Cardiac septum (tissue), 1 donor: Measurements from ENCODE around the gene DENND5B. TPM values are rescaled to one million over a fixed set of nuclear protein-coding genes. Genes with fewer than 3 reads are reported as not detected.
"Not testable (repeated sequence)": the region's sequence is repeated elsewhere in the genome, so short reads cannot be mapped to it uniquely, and the experiment has no call there.

ENCODE experiments used
- DNase-seq: peaks from one replicate; pipeline ENCODE4 v3.0.0-alpha.2; 2020; ENCODE audit warnings: low spot score
- intact Hi-C: fragments of 100-400 bp; cut with DNase I; formaldehyde crosslinking; loops from one replicate; pipeline ENCODE4 v1.14.0; 2022
- total RNA-seq: library from RNA; stranded (reverse); fragmentation: NEBNext Ultra II Directional; extraction: Animal tissue kit (Norgen Biotek cat#: 25700); gene quantifications from one replicate; pipeline ENCODE4 v1.2.1, GENCODE V29; 2021
- donor health status: DM: no; HTN: no; CAD: no.

Gene DENND5B
- total RNA-seq, 1 donor from 2014 or later: 42.3 TPM

DNA sequence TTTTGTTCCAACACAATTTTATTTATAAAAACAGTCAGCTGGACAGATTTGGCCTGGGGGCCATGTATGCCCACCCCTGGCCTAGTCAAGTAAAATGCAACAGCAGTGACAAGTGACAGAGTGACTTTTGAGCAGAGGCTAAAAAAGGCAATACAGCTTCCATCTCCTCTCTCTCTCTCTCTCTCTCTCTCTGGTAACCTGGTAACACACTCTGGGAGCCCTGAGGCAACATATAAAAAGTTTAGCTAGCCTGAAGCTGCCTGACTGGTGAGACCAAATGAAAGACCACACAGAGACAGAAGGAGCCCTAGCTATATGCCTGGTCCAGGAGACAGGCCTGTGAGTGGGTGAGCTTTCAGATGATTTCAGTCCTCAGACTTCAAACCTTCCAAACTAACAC is 105.4 kb downstream of the DENND5B start:
- intact Hi-C loops: no loop called here
- no peak for DNase-seq

DNA sequence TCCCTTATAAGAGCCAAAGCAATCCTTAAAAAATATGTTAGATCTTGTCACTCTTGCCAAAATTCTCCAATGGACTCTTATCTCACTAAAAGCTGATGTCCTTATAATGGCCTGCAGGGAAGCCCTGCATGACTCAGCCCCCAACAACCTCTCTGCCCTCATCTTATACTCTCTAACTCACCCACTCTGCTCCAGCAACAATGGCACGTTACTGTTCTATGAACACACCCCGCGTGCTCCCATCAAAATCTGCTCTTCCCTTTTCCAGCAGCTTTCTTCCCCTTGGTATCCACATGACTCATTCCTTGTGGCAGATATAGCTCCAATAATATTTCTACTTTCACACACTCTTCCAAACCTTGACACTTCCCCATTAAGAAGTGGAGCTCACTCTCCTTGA is 108.1 kb downstream of the DENND5B start:
- intact Hi-C loops: no loop called here

DNA sequence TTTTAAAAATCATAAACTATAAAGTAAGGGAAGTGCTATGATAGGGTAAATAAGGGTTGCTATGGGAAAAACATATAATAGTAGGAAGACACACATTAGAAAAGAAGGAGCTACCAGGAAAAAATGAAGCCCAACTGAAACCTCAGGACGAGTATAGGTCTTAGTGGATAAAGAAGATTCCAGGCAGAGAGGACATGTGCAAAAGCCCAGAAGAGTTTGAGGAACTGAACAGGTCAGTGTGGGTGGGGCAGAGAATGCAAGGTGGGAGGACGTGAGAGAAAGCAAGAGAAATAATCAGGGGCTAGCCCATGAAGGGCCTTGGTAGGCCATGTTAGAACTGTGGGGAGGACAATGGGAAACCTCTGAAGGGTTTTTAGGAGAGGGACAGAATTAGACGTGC is 109.5 kb downstream of the DENND5B start:
- DNase-seq: no peak
- intact Hi-C loops: no loop called here

More for the DNA sequence above, 108.1 kb downstream of the DENND5B start:
- DNase-seq: no peak

DNA sequence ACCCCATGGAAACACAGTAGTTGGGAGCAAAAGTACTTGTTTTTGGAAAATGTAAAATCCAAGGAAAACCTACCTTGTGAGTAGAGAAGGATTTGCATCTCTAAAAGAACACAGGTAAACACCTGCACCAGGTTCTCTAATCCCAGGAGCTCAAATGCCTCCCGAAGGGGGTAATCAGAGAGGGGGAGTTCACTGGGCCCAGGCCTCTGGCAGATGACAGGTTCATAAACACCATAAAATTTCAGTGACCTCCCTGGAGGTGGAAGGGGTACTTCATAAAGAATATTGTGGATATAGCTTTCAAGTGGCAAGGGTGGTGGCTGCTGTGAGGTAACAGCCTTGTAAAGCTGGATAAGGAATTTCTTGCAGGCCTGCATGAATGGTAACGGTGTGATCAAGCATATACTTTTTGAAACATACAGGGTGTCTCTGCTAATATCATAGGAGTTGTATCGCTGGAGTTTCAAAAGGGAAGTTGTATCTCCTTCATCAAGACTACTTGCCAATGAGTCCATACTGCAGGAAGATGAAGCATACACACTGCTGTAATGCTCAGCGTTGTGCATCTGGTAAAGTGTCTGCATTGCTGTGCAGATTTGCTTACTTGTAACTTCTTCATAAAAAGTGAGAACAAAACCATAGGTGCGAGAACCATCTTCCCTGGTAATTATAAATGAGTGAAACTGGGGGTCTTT is 111.3 kb downstream of the DENND5B start:
- intact Hi-C loops: no loop called here
- DNase-seq: no peak

DNA sequence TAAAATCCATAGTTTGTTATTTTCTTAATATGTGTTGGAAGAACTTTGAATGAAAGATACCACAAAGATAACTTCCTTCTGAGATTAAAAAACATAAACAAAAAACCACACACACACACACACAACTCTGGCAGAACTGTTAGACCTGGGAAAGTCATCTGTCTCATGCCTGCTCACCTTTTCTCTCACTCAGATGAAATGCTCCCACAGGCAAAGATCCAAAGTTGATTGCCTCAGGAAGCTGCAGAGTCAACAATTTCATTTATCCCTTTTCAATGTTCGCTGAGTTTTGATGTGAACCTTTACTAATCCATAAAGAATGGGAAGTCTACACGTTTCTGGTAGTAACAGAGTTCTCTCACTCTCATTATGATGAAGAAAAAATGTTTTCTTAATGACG is 112.0 kb downstream of the DENND5B start:
- intact Hi-C loops: no loop called here
- no peak for DNase-seq

DNA sequence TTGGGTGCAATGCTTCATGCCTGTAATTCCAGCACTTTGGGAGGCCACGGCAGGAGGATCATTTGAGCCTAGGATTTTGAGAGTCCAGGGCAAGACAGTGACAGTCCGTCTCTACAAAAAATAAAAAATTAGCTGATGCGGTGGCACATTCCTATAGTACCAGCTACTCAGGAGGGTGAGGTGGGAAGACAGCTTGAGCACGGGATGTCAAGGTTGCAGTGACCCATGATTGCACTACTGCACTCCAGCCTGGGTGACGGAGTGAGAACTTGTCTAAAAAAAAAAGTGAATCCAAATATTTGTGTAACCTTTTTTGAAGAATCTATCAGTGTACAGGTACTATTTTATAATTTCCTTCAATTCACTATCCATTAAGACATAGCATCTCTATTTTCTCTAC is 112.5 kb downstream of the DENND5B start:
- DNase-seq: no peak
- intact Hi-C loops: no loop called here

DNA sequence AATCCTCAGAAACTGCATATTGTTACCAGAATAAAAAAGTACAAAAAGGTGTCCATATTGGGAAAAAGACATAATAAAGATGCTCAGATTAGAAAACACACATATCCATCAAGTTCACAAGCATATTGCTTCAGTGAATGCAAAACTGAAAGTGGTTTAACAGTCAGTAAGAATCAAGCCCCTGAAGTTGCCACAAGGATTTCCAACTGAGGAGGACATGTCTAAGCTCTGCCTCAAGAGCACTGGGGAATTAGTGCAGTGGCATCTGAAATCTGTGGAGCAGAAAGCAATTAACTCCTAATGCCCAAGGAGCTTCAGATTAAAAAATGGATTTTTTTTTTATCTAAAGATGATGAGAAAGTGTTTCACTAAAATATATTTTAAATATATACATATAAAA is 113.2 kb downstream of the DENND5B start:
- DNase-seq: no peak
- intact Hi-C loops: no loop called here

DNA sequence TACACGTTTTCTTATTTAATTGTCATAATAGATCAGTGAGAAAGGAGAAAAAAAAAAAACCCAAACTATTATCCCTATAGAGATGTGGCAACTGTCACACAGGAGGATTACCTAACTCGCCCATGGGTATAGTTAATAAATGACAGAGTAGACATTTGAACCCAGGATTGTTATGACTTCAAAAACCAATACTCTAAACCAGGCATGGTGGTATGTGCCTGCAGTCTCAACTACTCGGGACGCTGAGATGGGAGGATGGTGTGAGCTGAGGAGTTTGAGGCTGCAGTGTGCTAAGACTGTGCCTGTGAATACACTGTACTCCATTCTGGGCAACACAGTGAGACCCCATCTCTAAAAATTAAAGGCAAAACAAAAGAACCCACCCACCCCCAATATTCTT is 114.5 kb downstream of the DENND5B start:
- intact Hi-C loops: no loop called here
- no peak for DNase-seq

DNA sequence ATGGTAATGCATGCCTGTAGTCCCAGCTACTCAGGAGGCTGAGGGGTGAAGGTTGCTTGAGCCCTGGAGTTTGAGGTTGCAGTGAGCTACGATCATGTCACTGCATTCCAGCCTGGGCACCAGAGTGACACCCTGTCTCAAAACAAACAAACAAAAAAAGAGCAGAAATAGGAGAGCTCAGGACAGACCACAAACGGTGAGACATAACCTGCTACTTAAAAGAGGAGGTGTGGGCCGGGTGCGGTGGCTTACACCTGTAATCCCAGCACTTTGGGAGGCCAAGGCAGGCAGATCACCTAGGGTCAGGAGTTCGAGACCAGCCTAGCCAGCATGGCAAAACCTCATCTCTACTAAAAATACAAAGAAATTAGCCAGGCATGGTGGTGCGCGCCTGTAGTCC is 115.3 kb downstream of the DENND5B start:
- DNase-seq, intact Hi-C loops: not testable (repeated sequence)

DNA sequence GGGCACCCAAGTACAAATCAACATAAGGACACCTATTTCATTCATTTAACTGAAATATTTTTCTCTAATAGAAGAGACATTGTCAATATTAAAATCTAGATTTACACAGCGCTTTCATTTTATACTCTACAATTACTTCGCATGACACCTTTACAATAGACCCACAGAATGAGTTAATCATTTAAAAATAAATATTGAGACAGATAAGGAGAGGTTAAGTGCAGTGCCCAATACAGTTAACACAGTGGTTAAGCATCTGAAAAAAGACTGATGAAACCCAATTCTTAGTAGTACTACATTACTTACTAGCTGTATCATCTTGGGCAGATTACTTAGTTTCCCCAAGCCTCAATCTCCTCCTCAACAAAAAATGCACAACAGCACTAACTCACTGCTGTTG is 116.2 kb downstream of the DENND5B start:
- intact Hi-C loops: no loop called here
- no peak for DNase-seq

DNA sequence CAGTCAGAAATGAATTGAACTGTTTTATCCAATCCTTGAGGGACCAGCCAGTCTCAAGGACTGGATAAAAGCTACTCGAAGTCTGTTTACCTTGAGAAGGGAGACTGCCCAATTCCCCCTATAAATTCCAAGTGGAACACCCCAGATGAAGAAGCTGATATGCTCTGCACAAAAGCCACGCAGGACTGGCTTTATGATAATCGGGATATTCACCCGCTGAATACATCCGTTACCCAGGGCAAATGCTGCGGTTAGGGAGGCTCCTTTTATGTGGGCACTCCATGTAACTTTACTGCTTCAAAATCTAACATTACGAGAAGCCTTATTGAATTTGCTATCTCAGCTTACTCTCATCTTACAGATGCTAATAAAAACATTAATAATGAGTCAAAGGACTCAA is 119.1 kb downstream of the DENND5B start:
- intact Hi-C loops: no loop called here
- DNase-seq: no peak

DNA sequence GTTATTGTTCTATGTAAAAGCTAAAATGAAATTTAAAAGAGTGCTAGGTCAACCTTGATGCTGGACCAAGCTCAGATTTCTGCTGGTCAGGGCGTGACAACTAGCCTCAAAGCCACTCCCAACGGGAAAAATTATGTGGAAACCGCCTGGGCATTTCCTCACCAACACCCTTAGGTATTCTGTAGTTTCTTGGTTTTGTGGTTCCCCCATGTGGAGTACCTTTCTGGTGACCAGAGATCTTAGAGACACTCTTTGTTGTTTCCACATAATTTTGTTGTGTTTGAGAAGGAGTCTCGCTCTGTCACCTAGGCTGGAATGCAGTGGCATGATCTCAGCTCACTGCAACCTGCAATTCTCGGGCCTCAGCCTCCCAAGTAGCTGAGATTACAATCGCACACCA is 119.9 kb downstream of the DENND5B start:
- intact Hi-C loops: no loop called here

DNA sequence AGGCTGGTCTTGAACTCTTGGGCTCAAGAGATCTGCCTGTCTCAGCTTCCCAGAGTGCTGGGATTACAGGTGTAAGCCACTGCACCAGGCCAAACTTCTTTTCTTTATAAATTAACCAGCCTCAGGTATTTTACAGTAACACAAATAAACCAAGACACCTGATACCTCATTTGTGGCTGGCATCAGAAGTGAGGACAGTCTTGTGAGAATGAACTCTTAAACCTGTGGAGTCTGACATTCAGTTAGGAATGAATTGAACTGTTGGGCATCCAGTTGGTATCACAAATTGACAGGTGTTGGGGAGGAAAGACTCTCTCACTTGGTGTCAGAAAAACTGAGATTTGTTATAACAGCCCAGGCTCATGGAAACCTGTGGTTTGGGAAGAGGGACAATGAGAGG is 120.5 kb downstream of the DENND5B start:
- intact Hi-C loops: no loop called here

More for the DNA sequence above, 119.9 kb downstream of the DENND5B start:
- DNase-seq: no peak

DNA sequence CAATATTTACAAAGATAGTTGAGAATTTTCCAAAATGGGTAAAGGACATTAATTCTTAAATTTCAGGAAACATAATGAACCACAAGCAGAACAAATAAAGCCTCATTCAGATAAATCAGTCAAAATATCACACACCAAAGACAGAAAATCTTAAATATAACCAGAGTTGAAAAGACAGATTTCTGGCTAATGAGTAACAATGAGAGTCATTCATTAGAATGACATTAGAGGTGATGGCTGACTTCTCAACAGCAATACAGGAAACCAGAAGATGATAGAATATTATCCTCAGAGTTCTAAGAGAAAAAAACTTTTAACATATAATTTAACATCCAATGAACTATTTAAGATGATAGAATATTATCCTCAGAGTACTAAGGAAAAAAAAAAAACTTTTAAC is 124.2 kb downstream of the DENND5B start:
- intact Hi-C loops: no loop called here
- DNase-seq: no peak

More for the DNA sequence above, 120.5 kb downstream of the DENND5B start:
- no peak for DNase-seq

DNA sequence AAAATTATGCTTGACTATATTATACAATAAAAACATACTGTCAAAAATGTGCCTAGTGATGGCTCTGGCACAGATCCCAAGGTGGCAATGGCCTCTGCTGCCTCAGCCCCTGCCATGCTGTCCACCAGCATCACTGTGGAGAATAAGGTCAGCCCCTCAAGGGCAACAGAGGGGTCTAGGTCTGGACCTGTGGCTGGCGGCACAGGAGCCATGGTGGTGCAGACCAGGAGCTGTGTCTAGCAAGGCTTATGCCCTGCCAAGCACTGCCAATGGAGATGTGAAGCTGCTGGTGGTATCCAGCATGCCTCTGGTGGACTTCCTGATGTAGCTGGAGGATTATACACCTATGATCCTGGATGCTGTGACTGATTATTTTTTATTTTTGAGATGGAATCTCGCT is 125.9 kb downstream of the DENND5B start:
- intact Hi-C loops: no loop called here
- no peak for DNase-seq

DNA sequence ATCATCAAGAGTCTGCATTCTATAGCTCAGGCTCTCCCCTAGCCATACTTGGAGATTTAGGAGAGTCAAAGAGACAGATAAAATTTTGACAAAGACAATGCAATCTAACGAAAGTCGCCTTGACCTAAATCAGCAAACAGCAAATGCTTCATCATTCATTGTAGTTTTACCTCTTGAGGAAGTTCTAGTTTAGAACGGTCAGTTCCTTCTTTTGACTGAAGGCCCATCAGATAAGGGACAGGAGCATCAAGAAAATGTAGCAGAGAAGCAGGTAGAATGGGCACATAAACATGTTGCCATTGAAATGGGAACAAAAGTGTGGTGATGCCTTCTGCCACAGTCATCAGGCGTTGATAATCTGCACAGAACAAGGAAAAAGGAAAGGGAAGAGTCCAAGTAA is 130.9 kb downstream of the DENND5B start:
- intact Hi-C loops: no loop called here
- DNase-seq: no peak

DNA sequence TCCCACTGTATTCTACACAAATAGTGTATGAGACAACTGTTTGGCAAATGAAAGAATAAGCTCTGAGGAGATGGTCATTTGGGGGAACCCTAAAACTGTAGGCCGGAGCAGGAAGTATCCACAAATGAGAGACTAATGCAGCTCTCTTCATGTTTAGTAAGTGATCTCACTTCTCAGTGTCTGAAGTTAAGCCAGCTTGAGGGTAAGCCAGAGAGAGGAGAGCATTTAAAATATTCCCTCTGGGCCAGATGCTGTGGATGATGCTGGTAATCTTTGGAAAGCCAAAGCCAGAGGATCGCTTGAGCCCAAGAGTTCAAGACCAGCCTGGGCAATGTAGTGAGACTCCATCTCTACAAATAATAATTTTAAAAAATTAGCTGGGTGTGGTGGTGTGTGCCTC is 134.4 kb downstream of the DENND5B start:
- intact Hi-C loops: no loop called here
- no peak for DNase-seq

DNA sequence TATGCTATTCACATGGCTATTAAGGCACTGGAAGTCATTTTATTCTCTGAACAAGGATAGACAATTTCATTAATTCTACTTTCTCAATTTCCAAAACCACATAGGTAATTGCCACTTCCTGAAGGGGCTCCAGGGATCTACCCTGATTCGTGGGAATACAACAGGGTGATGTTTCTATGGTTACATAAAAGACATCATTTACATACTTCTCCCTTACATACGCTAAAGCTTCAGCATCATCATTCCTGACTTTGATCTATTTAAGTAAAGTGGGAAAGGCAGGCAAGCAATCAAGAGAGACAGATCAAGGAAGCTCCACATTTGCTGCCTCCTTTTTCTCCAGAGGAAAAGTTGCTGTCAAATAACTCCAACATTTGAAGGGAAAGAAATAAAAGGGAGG is 146.2 kb downstream of the DENND5B start:
- DNase-seq: no peak
- intact Hi-C loops: no loop called here

DNA sequence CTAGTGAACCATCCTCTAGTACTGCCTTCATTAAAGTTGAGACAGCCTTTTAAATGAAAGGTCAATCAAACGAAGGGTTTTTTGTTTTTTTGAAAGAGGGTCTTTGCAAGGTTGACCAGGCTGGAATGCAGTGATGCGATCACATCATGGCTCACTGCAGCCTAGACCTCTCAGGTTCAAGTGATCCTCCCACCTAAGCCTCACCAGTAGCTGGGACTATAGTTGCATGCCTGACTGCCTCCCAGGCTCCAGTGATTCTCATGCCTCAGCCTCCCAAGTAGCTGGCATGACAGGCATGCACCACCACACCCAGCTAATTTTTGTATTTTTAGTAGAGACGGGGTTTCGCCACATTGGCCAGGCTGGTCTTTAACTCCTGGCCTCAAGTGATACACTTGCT is 150.3 kb downstream of the DENND5B start:
- DNase-seq: no peak
- intact Hi-C loops: no loop called here

DNA sequence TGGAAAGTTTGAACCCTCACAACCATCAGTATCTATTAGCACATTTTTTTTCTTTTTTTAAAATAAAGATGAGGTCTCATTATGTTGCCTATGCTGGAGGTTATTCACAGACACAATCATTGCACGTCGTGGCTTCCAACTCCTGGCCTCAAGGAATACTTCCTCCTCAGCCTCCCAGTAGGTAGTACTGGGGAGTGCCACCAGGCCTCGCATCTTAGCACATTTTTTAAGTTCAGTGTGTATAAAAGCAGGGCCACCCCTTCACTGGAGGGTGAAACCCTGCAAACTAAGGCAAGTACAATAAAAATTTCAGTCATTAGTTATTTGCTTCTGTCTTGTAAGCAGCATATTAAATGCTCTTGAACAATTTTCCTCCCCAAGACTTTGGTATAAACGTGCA is 150.8 kb downstream of the DENND5B start:
- no peak for DNase-seq
- intact Hi-C loops: no loop called here

DNA sequence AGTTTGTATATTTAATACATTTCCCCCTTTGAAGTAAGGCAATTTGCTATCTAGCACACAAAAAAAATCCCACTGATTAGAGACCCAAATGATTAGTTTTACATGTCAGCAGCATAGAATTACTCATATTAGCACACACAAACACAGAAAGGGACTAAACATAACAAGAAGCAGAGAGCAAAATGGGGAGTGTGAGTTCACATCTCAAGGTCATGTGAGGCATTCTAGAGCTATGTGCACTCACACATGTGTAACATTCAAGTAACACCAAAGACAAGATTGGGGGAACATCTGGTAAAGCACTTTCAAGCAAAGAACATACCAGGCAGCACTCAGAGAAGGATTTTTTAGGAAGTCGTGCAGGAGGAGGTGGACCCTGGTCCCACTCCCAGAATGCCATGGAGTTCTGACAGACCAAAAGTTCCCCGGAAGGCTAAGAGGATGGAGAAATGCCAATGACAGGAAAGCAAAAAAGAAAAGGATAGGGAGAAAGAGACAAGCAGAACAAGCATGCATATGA is 159.2 kb downstream of the DENND5B start:
- intact Hi-C loops: no loop called here
- no peak for DNase-seq

DNA sequence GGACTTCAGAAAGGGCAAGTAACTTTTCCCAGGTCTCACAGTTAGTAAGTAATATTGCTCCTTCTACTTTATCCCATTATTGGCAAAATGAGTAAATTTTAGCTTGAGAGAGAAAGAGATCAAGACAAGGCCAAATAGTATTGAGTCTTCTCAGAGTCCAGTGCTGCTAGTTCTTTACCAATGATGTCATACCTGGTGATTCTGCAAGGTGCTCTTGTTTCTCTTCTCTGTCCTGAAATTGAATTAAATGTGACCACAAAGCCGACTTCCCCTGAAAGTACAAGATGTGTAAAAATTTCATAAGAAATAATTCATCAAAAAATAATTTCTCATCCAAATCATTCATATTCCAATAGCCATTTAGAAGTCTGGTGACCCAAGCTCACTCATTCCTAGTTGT is 167.5 kb downstream of the DENND5B start:
- intact Hi-C loops: no loop called here
- no peak for DNase-seq
